SK-N-SH (cell line): ENCODE results near the gene COL20A1. TPM values are rescaled to one million over a fixed set of nuclear protein-coding genes. Genes with fewer than 3 reads are reported as not detected.

Source experiments
- CTCF ChIA-PET: fragments of 300-600, 350-600 bp; formaldehyde crosslinking; extraction: SDS; loops from one replicate; lab custom pipeline; 2021; lab: Yijun Ruan, JAX
- POLR2A ChIA-PET: fragments of 350-600 bp; sonication (Branson Sonifier 250); formaldehyde crosslinking; extraction: SDS; loops from one replicate; lab custom pipeline; 2020; ENCODE audit warnings: antibody characterized with exemption, inconsistent platforms; lab: Yijun Ruan, JAX
- DNase-seq: peaks from one replicate; pipeline ENCODE4 v3.0.0; 2012
- H2AFZ ChIP-seq: fragments of 200-600 bp; sonication (generic); 2 replicates; pipeline ENCODE4 v1.8.1; 2016; ENCODE audit warnings: antibody characterized with exemption, mild to moderate bottlenecking, low read depth
- H3F3A ChIP-seq: fragments of 200-600 bp; sonication (generic); replicated peaks from 2 replicates; pipeline ENCODE3; 2016; ENCODE audit warnings: antibody characterized with exemption, mild to moderate bottlenecking; ENCODE audit not compliant: insufficient read depth
- H3K27ac ChIP-seq, 2 experiments: fragments of 200-500 bp in 1 of 2; fragments of 200-600 bp in 1 of 2; sonication (Bioruptor generic) in 1 of 2; sonication (generic), shearing (Covaris generic) in 1 of 2; 2 replicates each; pipeline versions ENCODE4 v1.5.1 to v1.6.1; 2014 to 2016; ENCODE audit warnings: low read depth in 2 of 2, inconsistent platforms in 1 of 2, low read length in 1 of 2, mild to moderate bottlenecking in 1 of 2, mixed read lengths in 1 of 2
- H3K27me3 ChIP-seq: fragments of 200-600 bp; sonication (generic), shearing (Covaris generic); 2 replicates; pipeline ENCODE4 v1.6.1; 2016; ENCODE audit warnings: mixed run types; ENCODE audit not compliant: insufficient read depth
- H3K36me3 ChIP-seq, 2 experiments: fragments of 200-500 bp in 1 of 2; fragments of 200-600 bp in 1 of 2; sonication (Bioruptor generic) in 1 of 2; sonication (generic) in 1 of 2; replicated peaks in 1 of 2; 2 replicates each; pipeline versions ENCODE3 to v1.5.1; 2014 to 2016; ENCODE audit warnings: low read length in 1 of 2, mild to moderate bottlenecking in 1 of 2; ENCODE audit not compliant: insufficient read depth in 2 of 2, control insufficient read depth in 1 of 2
- H3K4me1 ChIP-seq, 2 experiments: fragments of 200-500 bp in 1 of 2; fragments of 200-600 bp in 1 of 2; sonication (Bioruptor generic) in 1 of 2; sonication (generic), shearing (Covaris generic) in 1 of 2; 2 replicates each; pipeline versions ENCODE4 v1.5.1 to v1.6.1; 2014 to 2016; ENCODE audit warnings: low read depth in 1 of 2, low read length in 1 of 2, mixed run types in 1 of 2; ENCODE audit not compliant: insufficient read depth in 2 of 2, control insufficient read depth in 1 of 2
- H3K4me2 ChIP-seq: fragments of 200-600 bp; sonication (generic), shearing (Covaris generic); 2 replicates; pipeline ENCODE4 v1.6.1; 2017; ENCODE audit warnings: mixed run types
- H3K4me3 ChIP-seq, 2 experiments: fragments of 200-500 bp in 1 of 2; fragments of 200-600 bp in 1 of 2; sonication (Bioruptor generic) in 1 of 2; sonication (generic), shearing (Covaris generic) in 1 of 2; 2 replicates each; pipeline versions ENCODE4 v1.5.1 to v1.8.1; 2014 to 2016; ENCODE audit warnings: low read depth in 2 of 2, inconsistent platforms in 1 of 2, low read length in 1 of 2, mild to moderate bottlenecking in 1 of 2, mixed read lengths in 1 of 2, moderate library complexity in 1 of 2
- H3K79me2 ChIP-seq: fragments of 200-600 bp; sonication (generic); 2 replicates; pipeline ENCODE4 v1.8.1; 2017; ENCODE audit warnings: mild to moderate bottlenecking; ENCODE audit not compliant: insufficient read depth
- H3K9ac ChIP-seq: fragments of 200-600 bp; sonication (generic); 2 replicates; pipeline ENCODE4 v1.6.1; 2017; ENCODE audit warnings: mixed run types
- H3K9me2 ChIP-seq: fragments of 200-600 bp; sonication (generic); 2 replicates; pipeline ENCODE4 v1.6.1; 2017; ENCODE audit warnings: mixed run types
- H3K9me3 ChIP-seq: fragments of 200-600 bp; sonication (generic); 2 replicates; pipeline ENCODE4 v1.6.1; 2017; ENCODE audit warnings: mixed run types, mild to moderate bottlenecking, moderate library complexity
- H4K20me1 ChIP-seq: fragments of 200-600 bp; sonication (generic); 2 replicates; pipeline ENCODE4 v1.6.1; 2017; ENCODE audit warnings: mild to moderate bottlenecking, mixed run types; ENCODE audit not compliant: insufficient read depth
- MEF2A ChIP-seq: IDR thresholded peaks from 2 replicates; pipeline ENCODE4 v1.4.0; 2012; ENCODE audit warnings: low read depth, borderline replicate concordance
- NFIC ChIP-seq: IDR thresholded peaks from 2 replicates; pipeline ENCODE4 v1.4.0; 2012; ENCODE audit warnings: borderline replicate concordance
- POLR2AphosphoS5 ChIP-seq: IDR thresholded peaks from 2 replicates; pipeline ENCODE4 v1.6.1; 2012; ENCODE audit warnings: low read depth, low read length
- RFX5 ChIP-seq: IDR thresholded peaks from 2 replicates; pipeline ENCODE4 v1.6.1; 2012; ENCODE audit warnings: mild to moderate bottlenecking, improper control_type of control experiment, low read length
- SIN3A ChIP-seq: IDR thresholded peaks from 2 replicates; pipeline ENCODE4 v1.6.1; 2012; ENCODE audit warnings: low read depth, mild to moderate bottlenecking, low read length, moderate library complexity, borderline replicate concordance
- SMC3 ChIP-seq: IDR thresholded peaks from 2 replicates; pipeline ENCODE4 v1.6.1; 2012; ENCODE audit warnings: low read depth, low read length, improper control_type of control experiment
- TAF1 ChIP-seq: IDR thresholded peaks from 2 replicates; pipeline ENCODE4 v1.6.1; 2012; ENCODE audit warnings: low read depth, mild to moderate bottlenecking, low read length, moderate library complexity, borderline replicate concordance
- WGBS: methylation state at CpG from one replicate; pipeline ENCODE4 v1.1.6; 2017; ENCODE audit warnings: low lambda C conversion rate; 5-methylcytosine and 5-hydroxymethylcytosine counted together
- polyA plus RNA-seq, 3 experiments: library from polyadenylated mRNA; depleted of rRNA; stranded (reverse); fragments of >200 nt; gene quantifications; 2 replicates each; pipeline ENCODE4 v1.2.3, GENCODE V29; 2012
- TF ChIP-seq, protein P1 (sequence below): fragments of 150-350 bp; IDR thresholded peaks from 2 replicates; pipeline ENCODE4 v1.6.1; 2017; ENCODE audit warnings: antibody characterized with exemption, low read length, low read depth, borderline replicate concordance
- TF ChIP-seq, protein P2 (sequence below): fragments of 150-350 bp; IDR thresholded peaks from 2 replicates; pipeline ENCODE4 v1.6.1; 2016; ENCODE audit warnings: mild to moderate bottlenecking, low read depth, low read length

Gene COL20A1
- polyA plus RNA-seq, 1 of the 3 experiments (the other 2 are of a cell fraction) = not detected

DNA sequence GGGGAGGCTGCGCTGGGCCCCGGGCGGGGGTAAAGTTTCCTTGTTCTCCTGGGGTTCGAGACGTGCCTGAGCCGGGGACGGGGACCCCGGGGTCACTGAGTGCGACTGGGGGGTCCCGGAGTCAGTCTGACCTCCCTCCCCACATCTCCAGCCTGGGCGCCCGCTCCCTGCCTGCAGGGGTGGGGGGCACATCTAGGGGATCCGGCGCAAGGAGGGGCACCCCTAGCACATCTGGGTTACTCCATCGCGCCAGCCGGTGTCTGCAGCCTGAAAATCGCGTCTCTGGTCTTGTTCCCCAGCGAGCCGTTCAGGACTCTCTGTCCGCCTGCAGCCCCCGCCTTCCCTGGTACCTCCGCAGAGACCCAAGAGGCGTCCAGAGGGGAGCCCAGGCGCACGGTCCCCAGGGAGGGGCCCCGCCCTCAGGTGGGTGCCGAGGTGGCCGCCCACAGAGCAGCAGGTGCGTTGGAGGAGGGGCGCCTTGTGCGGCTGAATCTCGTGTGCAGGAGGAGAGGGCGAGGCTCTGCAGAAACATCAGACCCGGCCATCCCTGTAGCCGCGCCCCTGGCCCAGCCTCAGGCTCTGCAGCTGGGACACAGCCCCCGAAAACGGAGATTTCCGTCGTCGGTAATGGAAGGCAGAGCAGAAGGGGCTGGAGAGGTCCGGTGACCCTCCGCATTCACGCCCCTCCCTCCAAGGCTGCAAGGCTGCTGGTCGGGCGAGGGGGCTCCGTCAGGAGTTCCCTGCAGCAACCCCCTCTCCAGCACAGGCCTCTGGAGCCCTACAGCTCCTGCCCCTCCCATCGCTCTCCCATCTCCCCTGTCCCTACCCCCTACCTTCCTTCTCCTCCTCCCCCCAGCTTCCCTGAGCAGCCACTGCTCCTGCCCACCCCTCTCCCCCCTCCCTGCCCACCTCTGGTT, 68.8 kb downstream of the COL20A1 start (continued):
- TF ChIP-seq, protein P1, sequence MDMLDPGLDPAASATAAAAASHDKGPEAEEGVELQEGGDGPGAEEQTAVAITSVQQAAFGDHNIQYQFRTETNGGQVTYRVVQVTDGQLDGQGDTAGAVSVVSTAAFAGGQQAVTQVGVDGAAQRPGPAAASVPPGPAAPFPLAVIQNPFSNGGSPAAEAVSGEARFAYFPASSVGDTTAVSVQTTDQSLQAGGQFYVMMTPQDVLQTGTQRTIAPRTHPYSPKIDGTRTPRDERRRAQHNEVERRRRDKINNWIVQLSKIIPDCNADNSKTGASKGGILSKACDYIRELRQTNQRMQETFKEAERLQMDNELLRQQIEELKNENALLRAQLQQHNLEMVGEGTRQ = no peak
- no peak for TF ChIP-seq RFX5
- TF ChIP-seq NFIC = no peak

DNA sequence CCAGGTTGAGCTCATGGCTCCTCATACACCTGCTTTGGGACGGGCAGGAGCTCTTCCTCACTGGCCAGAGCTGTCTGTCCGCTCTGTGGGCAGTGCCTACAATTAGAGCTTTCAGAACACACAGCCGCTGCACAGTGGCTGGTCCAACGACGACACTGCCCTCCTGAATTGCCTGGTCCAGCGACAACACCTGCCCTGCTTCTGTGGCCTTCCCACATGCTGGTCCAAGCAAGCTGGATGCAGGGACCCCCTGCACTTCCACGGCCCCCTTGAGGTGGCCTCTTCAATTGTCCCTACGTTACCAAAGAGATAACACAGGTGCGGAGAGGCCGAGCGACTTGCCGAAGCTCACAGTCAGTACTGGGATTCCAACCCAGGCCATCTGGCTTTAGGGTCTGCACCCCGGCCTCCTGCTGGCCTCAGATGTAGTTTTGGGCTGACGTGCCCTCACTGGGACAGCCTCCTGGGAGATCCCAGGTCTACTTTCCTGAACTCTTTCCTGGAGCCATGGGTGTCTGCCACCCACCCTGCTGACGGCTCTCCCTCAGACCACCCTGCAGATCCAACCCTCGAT, 69.5 kb downstream of the COL20A1 start:
- Histone ChIP-seq H3K4me3 (no peak overlapping the region), H3F3A (no peaks in the 10 kb centered on the region), H3K27me3 (no peaks in the 10 kb centered on the region), H3K27ac (no peak overlapping the region), H2AFZ (no peak overlapping the region), H3K9ac (no peak overlapping the region), H3K4me2 (no peak overlapping the region), H4K20me1 (no peaks in the 10 kb centered on the region), H3K79me2 (no peaks in the 10 kb centered on the region), H3K9me3 (no peaks in the 10 kb centered on the region), H3K36me3 (no peaks in the 10 kb centered on the region), H3K9me2 (no peaks in the 10 kb centered on the region), H3K4me1 (peaks cover 0 to 4% of the 10 kb centered on the region in 2 experiments; a peak in 1 of 4 replicates)
- DNase-seq = no peak
- 59% methylated on average over 10 of the region's 16 CpGs for WGBS
- TF ChIP-seq SIN3A (no peak), MEF2A (no peak), TAF1 (no peak), SMC3 (no peak), POLR2AphosphoS5 (no peak)
- TF ChIP-seq, protein P1 = no peak
- TF ChIP-seq, protein P2, sequence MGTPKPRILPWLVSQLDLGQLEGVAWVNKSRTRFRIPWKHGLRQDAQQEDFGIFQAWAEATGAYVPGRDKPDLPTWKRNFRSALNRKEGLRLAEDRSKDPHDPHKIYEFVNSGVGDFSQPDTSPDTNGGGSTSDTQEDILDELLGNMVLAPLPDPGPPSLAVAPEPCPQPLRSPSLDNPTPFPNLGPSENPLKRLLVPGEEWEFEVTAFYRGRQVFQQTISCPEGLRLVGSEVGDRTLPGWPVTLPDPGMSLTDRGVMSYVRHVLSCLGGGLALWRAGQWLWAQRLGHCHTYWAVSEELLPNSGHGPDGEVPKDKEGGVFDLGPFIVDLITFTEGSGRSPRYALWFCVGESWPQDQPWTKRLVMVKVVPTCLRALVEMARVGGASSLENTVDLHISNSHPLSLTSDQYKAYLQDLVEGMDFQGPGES = no peak
- CTCF ChIA-PET = interaction anchor here (0.6 to 3.2 kb wide), 3 partner anchors 20 to 139 kb away, joined by 3 to 26 read pairs (median 21); no protein-coding TSS in a partner anchor
- POLR2A ChIA-PET = no interaction called here
